H9 (cell line): ENCODE measurements around the gene MAST4. TPM values are rescaled to one million over a fixed set of nuclear protein-coding genes. Genes with fewer than 3 reads are reported as not detected.

ENCODE experiments used
- DNase-seq: peaks from one replicate; pipeline ENCODE4 v3.0.0-alpha.2; 2017
- H2AFZ ChIP-seq: one replicate; pipeline ENCODE4 v1.6.1; 2013; ENCODE audit warnings: mild to moderate bottlenecking, low read length, control low read depth, moderate library complexity
- H2AK5ac ChIP-seq: 2 replicates; pipeline ENCODE4 v1.6.1; 2013; ENCODE audit warnings: low read length, control low read depth, mixed read lengths; ENCODE audit not compliant: insufficient read length
- H2BK120ac ChIP-seq: one replicate; pipeline ENCODE4 v1.6.1; 2013; ENCODE audit warnings: low read depth, mild to moderate bottlenecking, low read length, control low read depth, inconsistent platforms; ENCODE audit not compliant: poor library complexity, severe bottlenecking
- H2BK12ac ChIP-seq: 2 replicates; pipeline ENCODE4 v1.6.1; 2013; ENCODE audit warnings: low read length, control low read depth, mixed read lengths, low read depth; ENCODE audit not compliant: insufficient read length
- H2BK15ac ChIP-seq: 2 replicates; pipeline ENCODE4 v1.6.1; 2013; ENCODE audit warnings: low read depth, low read length, control low read depth
- H2BK20ac ChIP-seq: one replicate; pipeline ENCODE4 v1.6.1; 2013; ENCODE audit warnings: low read depth, mild to moderate bottlenecking, low read length, control low read depth, inconsistent platforms; ENCODE audit not compliant: poor library complexity, severe bottlenecking
- H2BK5ac ChIP-seq: 2 replicates; pipeline ENCODE4 v1.6.1; 2013; ENCODE audit warnings: low read length, control low read depth, mixed read lengths; ENCODE audit not compliant: insufficient read length
- H3K14ac ChIP-seq: 2 replicates; pipeline ENCODE4 v1.6.1; 2013; ENCODE audit warnings: low read length, control low read depth; ENCODE audit not compliant: insufficient read depth
- H3K18ac ChIP-seq: 2 replicates; pipeline ENCODE4 v1.6.1; 2013; ENCODE audit warnings: low read depth, mild to moderate bottlenecking, mixed read lengths, low read length, control low read depth; ENCODE audit not compliant: insufficient read length
- H3K23ac ChIP-seq: 2 replicates; pipeline ENCODE4 v1.6.1; 2013; ENCODE audit warnings: low read length, control low read depth, mixed read lengths, low read depth; ENCODE audit not compliant: insufficient read length
- H3K23me2 ChIP-seq: 2 replicates; pipeline ENCODE4 v1.6.1; 2013; ENCODE audit warnings: low read depth, mild to moderate bottlenecking, mixed read lengths, low read length, control low read depth; ENCODE audit not compliant: insufficient read length, poor library complexity, severe bottlenecking
- H3K27ac ChIP-seq: 2 replicates; pipeline ENCODE4 v1.5.1; 2013; ENCODE audit warnings: low read length, control low read depth, mixed read lengths, low read depth; ENCODE audit not compliant: insufficient read length
- H3K27me3 ChIP-seq: 2 replicates; pipeline ENCODE4 v1.6.1; 2013; ENCODE audit warnings: low read length, control low read depth, inconsistent platforms; ENCODE audit not compliant: insufficient read depth
- H3K4ac ChIP-seq: 2 replicates; pipeline ENCODE4 v1.6.1; 2013; ENCODE audit warnings: low read depth, mild to moderate bottlenecking, control low read depth, inconsistent platforms, low read length, moderate library complexity
- H3K4me1 ChIP-seq: 2 replicates; pipeline ENCODE4 v1.6.1; 2013; ENCODE audit warnings: low read length, control low read depth, inconsistent platforms; ENCODE audit not compliant: insufficient read depth
- H3K4me2 ChIP-seq: 2 replicates; pipeline ENCODE4 v1.6.1; 2013; ENCODE audit warnings: low read length, control low read depth, mixed read lengths; ENCODE audit not compliant: insufficient read length, insufficient read depth
- H3K56ac ChIP-seq: 2 replicates; pipeline ENCODE4 v1.6.1; 2013; ENCODE audit warnings: low read depth, mild to moderate bottlenecking, mixed read lengths, low read length, control low read depth; ENCODE audit not compliant: insufficient read length
- H3K79me1 ChIP-seq: 2 replicates; pipeline ENCODE4 v1.6.1; 2013; ENCODE audit warnings: low read depth, mild to moderate bottlenecking, moderate library complexity, low read length, control low read depth, inconsistent platforms; ENCODE audit not compliant: insufficient read depth, poor library complexity, severe bottlenecking
- H3K79me2 ChIP-seq: 2 replicates; pipeline ENCODE4 v1.6.1; 2013; ENCODE audit warnings: low read length, control low read depth, inconsistent platforms; ENCODE audit not compliant: insufficient read depth
- H3K9ac ChIP-seq: 2 replicates; pipeline ENCODE4 v1.6.1; 2013; ENCODE audit warnings: low read length, control low read depth, mixed read lengths; ENCODE audit not compliant: insufficient read length; ENCODE audit errors: extremely low read depth
- H3K9me3 ChIP-seq: one replicate; pipeline ENCODE4 v1.6.1; 2013; ENCODE audit warnings: low read depth, low read length, inconsistent platforms; ENCODE audit not compliant: control insufficient read depth
- H3T11ph ChIP-seq: one replicate; pipeline ENCODE4 v1.6.1; 2013; ENCODE audit warnings: mild to moderate bottlenecking, low read length, control low read depth, inconsistent platforms
- H4K20me1 ChIP-seq: one replicate; pipeline ENCODE4 v1.6.1; 2013; ENCODE audit not compliant: control insufficient read depth, insufficient read length, insufficient read depth
- H4K5ac ChIP-seq: 2 replicates; pipeline ENCODE4 v1.6.1; 2013; ENCODE audit warnings: low read depth, mild to moderate bottlenecking, mixed read lengths, low read length, control low read depth; ENCODE audit not compliant: insufficient read length
- H4K8ac ChIP-seq: replicated peaks from 2 replicates; pipeline ENCODE4 v1.6.1; 2013; ENCODE audit warnings: low read length, control low read depth, mixed read lengths, low read depth; ENCODE audit not compliant: insufficient read length
- H4K91ac ChIP-seq: 2 replicates; pipeline ENCODE4 v1.6.1; 2013; ENCODE audit warnings: low read depth, mild to moderate bottlenecking, moderate library complexity, mixed read lengths, low read length, control low read depth; ENCODE audit not compliant: insufficient read length
- H3K27ac Mint-ChIP-seq, 3 experiments: 2 replicates in 2 of 3; 3 replicates in 1 of 3; pipeline ENCODE4 v1.8.0; 2020 to 2021; ENCODE audit warnings: mixed read lengths in 3 of 3, mild to moderate bottlenecking in 1 of 3, moderate library complexity in 1 of 3
- H3K27me3 Mint-ChIP-seq: 2 replicates; pipeline ENCODE4 v1.8.0; 2021; ENCODE audit warnings: low read depth, mild to moderate bottlenecking, moderate library complexity, mixed read lengths
- H3K36me3 Mint-ChIP-seq, 3 experiments: 2 replicates in 2 of 3; 3 replicates in 1 of 3; pipeline ENCODE4 v1.8.0; 2020 to 2021; ENCODE audit warnings: low read depth in 3 of 3, mixed read lengths in 3 of 3; ENCODE audit not compliant: insufficient read depth in 1 of 3
- H3K4me1 Mint-ChIP-seq, 2 experiments: 2 replicates each; pipeline ENCODE4 v1.8.0; 2020; ENCODE audit warnings: mixed read lengths in 2 of 2
- H3K4me3 Mint-ChIP-seq, 2 experiments: 2 replicates in 1 of 2; 3 replicates in 1 of 2; pipeline ENCODE4 v1.8.0; 2020 to 2021; ENCODE audit warnings: mild to moderate bottlenecking in 2 of 2, mixed read lengths in 2 of 2, moderate library complexity in 1 of 2
- H3K9me3 Mint-ChIP-seq, 2 experiments: 2 replicates in 1 of 2; 3 replicates in 1 of 2; pipeline ENCODE4 v1.8.0; 2020; ENCODE audit warnings: mild to moderate bottlenecking in 2 of 2, mixed read lengths in 2 of 2, moderate library complexity in 1 of 2
- WGBS: extraction: QIAGEN DNeasy Blood & Tissue Kit; methylation state at CpG from one replicate; pipeline ENCODE4 v1.1.7; 2013; ENCODE audit warnings: missing lambda C conversion rate, low lambda C conversion rate, mixed read lengths; ENCODE audit not compliant: insufficient read length; ENCODE audit errors: extremely low coverage; 5-methylcytosine and 5-hydroxymethylcytosine counted together
- total RNA-seq: library from RNA; stranded (reverse); gene quantifications from 2 replicates; pipeline ENCODE4 v1.2.1, GENCODE V29; 2021
- TF ChIP-seq, protein P1 (sequence below): fragments of 200-600 bp; sonication (generic); conservative IDR thresholded peaks from 3 replicates; pipeline ENCODE4 v1.8.0; 2021; ENCODE audit warnings: antibody characterized with exemption, mild to moderate bottlenecking

The MAST4 gene
- total RNA-seq, 1 experiment from 2014 or later = 3.7 TPM

DNA sequence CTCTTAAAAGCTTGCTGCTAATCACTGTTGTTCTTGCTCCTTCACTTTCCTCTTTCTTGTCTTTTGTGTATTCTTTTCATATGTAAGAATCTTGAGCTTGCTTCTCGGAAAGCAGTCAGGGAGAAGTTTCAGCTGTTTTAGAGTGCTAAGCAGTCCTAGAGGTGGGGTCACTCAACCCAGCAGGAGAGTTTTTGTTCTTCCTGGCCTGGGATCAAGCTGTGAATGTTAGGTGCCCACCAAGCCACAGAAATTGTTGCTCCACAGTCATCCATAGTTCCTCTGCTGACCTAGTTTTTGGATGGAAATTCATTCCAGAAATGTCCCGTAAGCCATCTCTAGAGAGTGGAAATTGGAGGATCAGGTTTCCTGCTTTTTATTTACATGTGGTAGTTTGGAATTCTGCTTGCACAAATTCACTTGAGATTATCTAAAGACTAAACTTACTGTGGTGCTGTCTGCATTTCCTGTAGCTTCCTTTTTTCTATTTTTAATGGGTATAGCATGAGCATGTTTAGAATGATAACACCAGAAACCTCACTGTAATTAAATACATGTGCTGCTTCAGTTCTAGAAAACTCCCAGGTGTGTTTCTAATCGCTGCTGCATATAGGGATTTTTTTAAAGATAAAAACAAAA, 108.7 kb downstream of the MAST4 start:
- Histone ChIP-seq H2BK120ac (no peak overlapping the region), H2AFZ (no peak overlapping the region), H3K79me1 (no peaks in the 10 kb centered on the region), H2AK5ac (no peak overlapping the region), H2BK20ac (no peak overlapping the region), H3K27me3 (peaks cover 44% of the 10 kb centered on the region), H3K23ac (no peak overlapping the region), H2BK15ac (no peak overlapping the region), H4K91ac (no peak overlapping the region), H4K5ac (no peak overlapping the region), H2BK12ac (no peak overlapping the region), H3K4ac (no peak overlapping the region), H3T11ph (no peak overlapping the region), H3K79me2 (no peaks in the 10 kb centered on the region), H4K20me1 (no peaks in the 10 kb centered on the region), H3K4me1 (no peaks in the 10 kb centered on the region), H3K4me2 (no peak overlapping the region), H3K18ac (no peak overlapping the region), H2BK5ac (no peak overlapping the region), H3K27ac (no peak overlapping the region), H3K9me3 (no peaks in the 10 kb centered on the region), H4K8ac (no peak overlapping the region), H3K23me2 (no peaks in the 10 kb centered on the region), H3K56ac (no peak overlapping the region), H3K9ac (no peak overlapping the region), H3K14ac (no peak overlapping the region)
- TF ChIP-seq, protein P1, sequence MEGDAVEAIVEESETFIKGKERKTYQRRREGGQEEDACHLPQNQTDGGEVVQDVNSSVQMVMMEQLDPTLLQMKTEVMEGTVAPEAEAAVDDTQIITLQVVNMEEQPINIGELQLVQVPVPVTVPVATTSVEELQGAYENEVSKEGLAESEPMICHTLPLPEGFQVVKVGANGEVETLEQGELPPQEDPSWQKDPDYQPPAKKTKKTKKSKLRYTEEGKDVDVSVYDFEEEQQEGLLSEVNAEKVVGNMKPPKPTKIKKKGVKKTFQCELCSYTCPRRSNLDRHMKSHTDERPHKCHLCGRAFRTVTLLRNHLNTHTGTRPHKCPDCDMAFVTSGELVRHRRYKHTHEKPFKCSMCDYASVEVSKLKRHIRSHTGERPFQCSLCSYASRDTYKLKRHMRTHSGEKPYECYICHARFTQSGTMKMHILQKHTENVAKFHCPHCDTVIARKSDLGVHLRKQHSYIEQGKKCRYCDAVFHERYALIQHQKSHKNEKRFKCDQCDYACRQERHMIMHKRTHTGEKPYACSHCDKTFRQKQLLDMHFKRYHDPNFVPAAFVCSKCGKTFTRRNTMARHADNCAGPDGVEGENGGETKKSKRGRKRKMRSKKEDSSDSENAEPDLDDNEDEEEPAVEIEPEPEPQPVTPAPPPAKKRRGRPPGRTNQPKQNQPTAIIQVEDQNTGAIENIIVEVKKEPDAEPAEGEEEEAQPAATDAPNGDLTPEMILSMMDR = no peak
- H3K36me3 Mint-ChIP-seq = no peaks in the 10 kb centered on the region
- H3K9me3 Mint-ChIP-seq = no peaks in the 10 kb centered on the region
- peaks cover 7 to 10% of the 10 kb centered on the region in 2 experiments for H3K4me1 Mint-ChIP-seq
- no peak for DNase-seq
- H3K4me3 Mint-ChIP-seq = no peak overlapping the region
- peaks cover 95% of the 10 kb centered on the region for H3K27me3 Mint-ChIP-seq
- no peak overlapping the region for H3K27ac Mint-ChIP-seq
- no CpG with 5 or more reads among the region's 3 CpGs for whole genome bisulfite sequencing
